HEK293 (cell line): Measurements from ENCODE around the gene GRIP1.

Experiments
- CTCF ChIA-PET: fragments of 350-600 bp; formaldehyde crosslinking; extraction: SDS; loops from one replicate; lab custom pipeline; 2021; ENCODE audit warnings: antibody characterized with exemption; lab: Yijun Ruan, JAX
- POLR2A ChIA-PET: fragments of 300-600 bp; formaldehyde crosslinking; extraction: SDS; loops from one replicate; lab custom pipeline; 2020; ENCODE audit warnings: antibody characterized with exemption, inconsistent platforms; lab: Yijun Ruan, JAX
- H3K27ac ChIP-seq: fragments of 200-500 bp; sonication (Bioruptor generic); 2 replicates; pipeline ENCODE4 v1.5.1; 2014; ENCODE audit warnings: low read depth, low read length, control low read depth, inconsistent platforms; ENCODE audit errors: extremely low read depth
- H3K36me3 ChIP-seq, 2 experiments: fragments of 200-500 bp in 1 of 2; sonication (Bioruptor generic) in 1 of 2; 1 replicate in 1 of 2; 2 replicates in 1 of 2; pipeline ENCODE4 v1.5.1; 2014 to 2017; ENCODE audit warnings: inconsistent platforms in 2 of 2, low read length in 2 of 2; ENCODE audit not compliant: control insufficient read depth in 2 of 2, insufficient read depth in 1 of 2
- H3K4me1 ChIP-seq: fragments of 200-500 bp; sonication (Bioruptor generic); 2 replicates; pipeline ENCODE4 v1.5.1; 2014; ENCODE audit warnings: mild to moderate bottlenecking, low read length, inconsistent platforms; ENCODE audit not compliant: control insufficient read depth, insufficient read depth
- H3K4me3 ChIP-seq: 2 replicates; pipeline ENCODE4 v1.5.1; 2011; ENCODE audit warnings: low read depth, mild to moderate bottlenecking, control low read depth, low read length, moderate library complexity
- H3K9me3 ChIP-seq: fragments of 200-500 bp; sonication (Bioruptor generic); 2 replicates; pipeline ENCODE4 v1.5.1; 2014; ENCODE audit warnings: low read depth, low read length, inconsistent platforms; ENCODE audit not compliant: control insufficient read depth, insufficient read depth
- GFI1B ChIP-seq: fragments of 450-650 bp; formaldehyde crosslinking; IDR thresholded peaks from 2 replicates; pipeline ENCODE4 v1.5.1; 2016; ENCODE audit warnings: missing biosample characterization, missing genetic modification characterization
- GLI4 ChIP-seq: fragments of 450-650 bp; formaldehyde crosslinking; IDR thresholded peaks from 2 replicates; pipeline ENCODE4 v1.5.1; 2016; ENCODE audit warnings: missing biosample characterization, missing genetic modification characterization
- GLIS1 ChIP-seq: fragments of 450-650 bp; formaldehyde crosslinking; IDR thresholded peaks from 2 replicates; pipeline ENCODE4 v1.5.1; 2016; ENCODE audit warnings: missing biosample characterization, missing genetic modification characterization
- KLF8 ChIP-seq: fragments of 450-650 bp; formaldehyde crosslinking; IDR thresholded peaks from 2 replicates; pipeline ENCODE4 v1.5.1; 2016; ENCODE audit warnings: missing biosample characterization, missing genetic modification characterization
- KLF9 ChIP-seq: fragments of 450-650 bp; formaldehyde crosslinking; IDR thresholded peaks from 2 replicates; pipeline ENCODE4 v1.5.1; 2016; ENCODE audit warnings: missing biosample characterization, missing genetic modification characterization, low read depth
- OSR2 ChIP-seq: fragments of 450-650 bp; formaldehyde crosslinking; IDR thresholded peaks from 2 replicates; pipeline ENCODE4 v1.5.1; 2016; ENCODE audit warnings: missing biosample characterization, missing genetic modification characterization
- OVOL3 ChIP-seq: fragments of 450-650 bp; formaldehyde crosslinking; IDR thresholded peaks from 2 replicates; pipeline ENCODE4 v1.5.1; 2016; ENCODE audit warnings: missing biosample characterization, missing genetic modification characterization
- PRDM1 ChIP-seq: fragments of 450-650 bp; formaldehyde crosslinking; IDR thresholded peaks from 2 replicates; pipeline ENCODE4; 2016; ENCODE audit warnings: missing biosample characterization, missing genetic modification characterization
- RBAK ChIP-seq: fragments of 450-650 bp; formaldehyde crosslinking; IDR thresholded peaks from 2 replicates; pipeline ENCODE4 v1.5.1; 2016; ENCODE audit warnings: missing biosample characterization, missing genetic modification characterization
- SP2 ChIP-seq: fragments of 450-650 bp; formaldehyde crosslinking; IDR thresholded peaks from 2 replicates; pipeline ENCODE4 v1.5.1; 2016; ENCODE audit warnings: missing biosample characterization, missing genetic modification characterization
- YY1 ChIP-seq: fragments of 450-650 bp; formaldehyde crosslinking; IDR thresholded peaks from 2 replicates; pipeline ENCODE4 v1.5.1; 2018; ENCODE audit warnings: missing biosample characterization, missing genetic modification characterization
- ZBTB7A ChIP-seq: fragments of 450-650 bp; formaldehyde crosslinking; IDR thresholded peaks from 2 replicates; pipeline ENCODE4 v1.5.1; 2016; ENCODE audit warnings: low read depth, missing biosample characterization, missing genetic modification characterization
- ZFP37 ChIP-seq: fragments of 450-650 bp; formaldehyde crosslinking; IDR thresholded peaks from 2 replicates; pipeline ENCODE4 v1.5.1; 2016; ENCODE audit warnings: missing biosample characterization, missing genetic modification characterization
- ZNF132 ChIP-seq: fragments of 450-650 bp; formaldehyde crosslinking; IDR thresholded peaks from 2 replicates; pipeline ENCODE4 v1.5.1; 2017; ENCODE audit warnings: missing biosample characterization, missing genetic modification characterization, borderline replicate concordance
- ZNF140 ChIP-seq: fragments of 450-650 bp; formaldehyde crosslinking; IDR thresholded peaks from 2 replicates; pipeline ENCODE4 v1.5.1; 2016; ENCODE audit warnings: missing biosample characterization, missing genetic modification characterization
- ZNF146 ChIP-seq: fragments of 450-650 bp; formaldehyde crosslinking; IDR thresholded peaks from 2 replicates; pipeline ENCODE4 v1.5.1; 2016; ENCODE audit warnings: missing biosample characterization, missing genetic modification characterization
- ZNF184 ChIP-seq: fragments of 450-650 bp; IDR thresholded peaks from 2 replicates; pipeline ENCODE4 v1.5.1; 2018; ENCODE audit warnings: missing biosample characterization, mild to moderate bottlenecking, missing genetic modification characterization
- ZNF23 ChIP-seq: fragments of 450-650 bp; formaldehyde crosslinking; IDR thresholded peaks from 2 replicates; pipeline ENCODE4 v1.5.1; 2016; ENCODE audit warnings: missing biosample characterization, missing genetic modification characterization, borderline replicate concordance
- ZNF248 ChIP-seq: fragments of 450-650 bp; formaldehyde crosslinking; IDR thresholded peaks from 2 replicates; pipeline ENCODE4 v1.5.1; 2017; ENCODE audit warnings: missing biosample characterization, missing genetic modification characterization
- ZNF350 ChIP-seq: fragments of 450-650 bp; formaldehyde crosslinking; IDR thresholded peaks from 2 replicates; pipeline ENCODE4 v1.5.0; 2017; ENCODE audit warnings: missing biosample characterization, mild to moderate bottlenecking, missing genetic modification characterization
- ZNF394 ChIP-seq: fragments of 450-650 bp; formaldehyde crosslinking; IDR thresholded peaks from 2 replicates; pipeline ENCODE4 v1.5.1; 2016; ENCODE audit warnings: missing biosample characterization, missing genetic modification characterization, mild to moderate bottlenecking, moderate library complexity, borderline replicate concordance
- ZNF426 ChIP-seq: fragments of 450-650 bp; formaldehyde crosslinking; IDR thresholded peaks from 2 replicates; pipeline ENCODE4 v1.5.1; 2017; ENCODE audit warnings: missing biosample characterization, missing genetic modification characterization, mild to moderate bottlenecking, inconsistent platforms, moderate library complexity
- ZNF514 ChIP-seq: fragments of 450-650 bp; formaldehyde crosslinking; IDR thresholded peaks from 2 replicates; pipeline ENCODE4 v1.5.1; 2016; ENCODE audit warnings: missing biosample characterization, missing genetic modification characterization
- ZNF530 ChIP-seq: fragments of 450-650 bp; formaldehyde crosslinking; IDR thresholded peaks from 2 replicates; pipeline ENCODE4 v1.5.1; 2016; ENCODE audit warnings: low read depth, missing biosample characterization, missing genetic modification characterization
- ZNF629 ChIP-seq: fragments of 450-650 bp; formaldehyde crosslinking; IDR thresholded peaks from 2 replicates; pipeline ENCODE4 v1.5.1; 2017; ENCODE audit warnings: missing biosample characterization, missing genetic modification characterization
- ZNF654 ChIP-seq: fragments of 450-650 bp; formaldehyde crosslinking; IDR thresholded peaks from 2 replicates; pipeline ENCODE4 v1.5.1; 2016; ENCODE audit warnings: low read depth, missing biosample characterization, missing genetic modification characterization
- ZNF664 ChIP-seq: fragments of 450-650 bp; formaldehyde crosslinking; IDR thresholded peaks from 2 replicates; pipeline ENCODE4 v1.5.1; 2016; ENCODE audit warnings: missing biosample characterization, missing genetic modification characterization
- ZNF777 ChIP-seq: fragments of 450-650 bp; formaldehyde crosslinking; IDR thresholded peaks from 2 replicates; pipeline ENCODE4 v1.5.1; 2017; ENCODE audit warnings: missing biosample characterization, missing genetic modification characterization, borderline replicate concordance
- ZNF837 ChIP-seq: fragments of 450-650 bp; formaldehyde crosslinking; IDR thresholded peaks from 2 replicates; pipeline ENCODE4 v1.5.1; 2016; ENCODE audit warnings: missing biosample characterization, missing genetic modification characterization
- TF ChIP-seq, protein P1 (sequence below): fragments of 450-650 bp; formaldehyde crosslinking; conservative IDR thresholded peaks from 2 replicates; pipeline ENCODE4 v1.5.1; 2016; ENCODE audit warnings: low read depth, missing biosample characterization, missing genetic modification characterization
- TF ChIP-seq, protein P2 (sequence below): fragments of 450-650 bp; formaldehyde crosslinking; IDR thresholded peaks from 2 replicates; pipeline ENCODE4 v1.5.1; 2016; ENCODE audit warnings: missing biosample characterization, missing genetic modification characterization
- TF ChIP-seq, protein P3 (sequence below): fragments of 450-650 bp; formaldehyde crosslinking; IDR thresholded peaks from 2 replicates; pipeline ENCODE4 v1.5.1; 2016; ENCODE audit warnings: missing biosample characterization, missing genetic modification characterization
- TF ChIP-seq, protein P4 (sequence below): fragments of 450-650 bp; formaldehyde crosslinking; IDR thresholded peaks from 2 replicates; pipeline ENCODE4 v1.5.1; 2016; ENCODE audit warnings: missing biosample characterization, missing genetic modification characterization

The GRIP1 gene

DNA sequence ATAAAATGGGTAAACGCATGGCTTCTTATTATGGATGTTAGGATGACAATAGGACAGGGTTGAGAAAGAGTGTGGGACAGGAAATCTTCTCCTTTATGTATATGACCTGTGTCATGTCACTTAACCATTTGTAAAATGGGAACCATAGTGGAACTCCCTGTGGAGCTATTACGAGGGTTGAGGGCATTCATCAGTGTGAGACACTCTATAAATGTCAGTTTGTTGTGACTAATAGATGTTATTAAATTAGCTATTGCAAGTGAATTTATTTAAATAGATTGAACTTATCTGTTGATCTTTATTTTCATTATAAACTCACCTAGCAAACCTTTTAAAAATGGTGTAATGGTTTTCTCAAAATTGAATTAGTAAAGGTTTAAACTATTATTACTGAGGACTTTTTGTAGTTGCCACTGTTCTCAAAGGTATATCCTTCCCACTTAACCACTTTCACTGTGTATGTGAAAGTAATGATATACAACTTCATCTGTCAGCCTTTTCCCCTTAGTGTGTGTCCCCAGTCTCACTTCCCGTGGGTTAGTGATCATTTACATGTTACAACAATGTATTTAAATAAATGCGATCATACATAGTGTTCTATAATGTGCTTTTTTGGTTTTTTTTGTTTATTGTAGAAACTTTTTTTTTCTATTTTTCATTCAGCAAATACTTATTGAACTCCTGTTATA, 359.5 kb downstream of the GRIP1 start:
- Histone ChIP-seq H3K9me3 (no peaks in the 10 kb centered on the region), H3K4me3 (no peak overlapping the region), H3K4me1 (peaks cover 12% of the 10 kb centered on the region), H3K36me3 (peaks cover 0 to 4% of the 10 kb centered on the region in 2 experiments; a peak in 2 of 3 replicates), H3K27ac (no peak overlapping the region)
- CTCF ChIA-PET, result interaction anchor here (0.8 kb wide), 1 partner anchor 541 kb away, joined by 3 read pairs; no protein-coding TSS in a partner anchor
- POLR2A ChIA-PET, result interaction anchor here (1.1 kb wide), 1 partner anchor 17 kb away, joined by 3 read pairs; no protein-coding TSS in a partner anchor
- TF ChIP-seq ZNF146 (tag by site-specific recombination), result no peak
- TF ChIP-seq ZFP37 (tag by site-specific recombination), result no peak
- no peak for TF ChIP-seq ZNF184 (tag by site-specific recombination)
- TF ChIP-seq ZNF140, result no peak
- TF ChIP-seq KLF8 (tag by site-specific recombination), result no peak
- TF ChIP-seq ZNF530 (tag by site-specific recombination), result no peak
- no peak for TF ChIP-seq GLIS1 (tag by site-specific recombination)
- TF ChIP-seq, protein P1, sequence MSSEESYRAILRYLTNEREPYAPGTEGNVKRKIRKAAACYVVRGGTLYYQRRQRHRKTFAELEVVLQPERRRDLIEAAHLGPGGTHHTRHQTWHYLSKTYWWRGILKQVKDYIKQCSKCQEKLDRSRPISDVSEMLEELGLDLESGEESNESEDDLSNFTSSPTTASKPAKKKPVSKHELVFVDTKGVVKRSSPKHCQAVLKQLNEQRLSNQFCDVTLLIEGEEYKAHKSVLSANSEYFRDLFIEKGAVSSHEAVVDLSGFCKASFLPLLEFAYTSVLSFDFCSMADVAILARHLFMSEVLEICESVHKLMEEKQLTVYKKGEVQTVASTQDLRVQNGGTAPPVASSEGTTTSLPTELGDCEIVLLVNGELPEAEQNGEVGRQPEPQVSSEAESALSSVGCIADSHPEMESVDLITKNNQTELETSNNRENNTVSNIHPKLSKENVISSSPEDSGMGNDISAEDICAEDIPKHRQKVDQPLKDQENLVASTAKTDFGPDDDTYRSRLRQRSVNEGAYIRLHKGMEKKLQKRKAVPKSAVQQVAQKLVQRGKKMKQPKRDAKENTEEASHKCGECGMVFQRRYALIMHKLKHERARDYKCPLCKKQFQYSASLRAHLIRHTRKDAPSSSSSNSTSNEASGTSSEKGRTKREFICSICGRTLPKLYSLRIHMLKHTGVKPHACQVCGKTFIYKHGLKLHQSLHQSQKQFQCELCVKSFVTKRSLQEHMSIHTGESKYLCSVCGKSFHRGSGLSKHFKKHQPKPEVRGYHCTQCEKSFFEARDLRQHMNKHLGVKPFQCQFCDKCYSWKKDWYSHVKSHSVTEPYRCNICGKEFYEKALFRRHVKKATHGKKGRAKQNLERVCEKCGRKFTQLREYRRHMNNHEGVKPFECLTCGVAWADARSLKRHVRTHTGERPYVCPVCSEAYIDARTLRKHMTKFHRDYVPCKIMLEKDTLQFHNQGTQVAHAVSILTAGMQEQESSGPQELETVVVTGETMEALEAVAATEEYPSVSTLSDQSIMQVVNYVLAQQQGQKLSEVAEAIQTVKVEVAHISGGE (tag by site-specific recombination), result peak; percentile 35; the same call in 1 of the 2 replicates
- TF ChIP-seq ZNF514 (tag by site-specific recombination), result no peak
- peak; percentile 63; the same call in 1 of the 2 replicates for TF ChIP-seq YY1 (tag by site-specific recombination)
- no peak for TF ChIP-seq ZNF394 (tag by site-specific recombination)
- peak; percentile 93 for TF ChIP-seq OSR2
- no peak for TF ChIP-seq ZNF629
- no peak for TF ChIP-seq ZNF777
- TF ChIP-seq, protein P2, sequence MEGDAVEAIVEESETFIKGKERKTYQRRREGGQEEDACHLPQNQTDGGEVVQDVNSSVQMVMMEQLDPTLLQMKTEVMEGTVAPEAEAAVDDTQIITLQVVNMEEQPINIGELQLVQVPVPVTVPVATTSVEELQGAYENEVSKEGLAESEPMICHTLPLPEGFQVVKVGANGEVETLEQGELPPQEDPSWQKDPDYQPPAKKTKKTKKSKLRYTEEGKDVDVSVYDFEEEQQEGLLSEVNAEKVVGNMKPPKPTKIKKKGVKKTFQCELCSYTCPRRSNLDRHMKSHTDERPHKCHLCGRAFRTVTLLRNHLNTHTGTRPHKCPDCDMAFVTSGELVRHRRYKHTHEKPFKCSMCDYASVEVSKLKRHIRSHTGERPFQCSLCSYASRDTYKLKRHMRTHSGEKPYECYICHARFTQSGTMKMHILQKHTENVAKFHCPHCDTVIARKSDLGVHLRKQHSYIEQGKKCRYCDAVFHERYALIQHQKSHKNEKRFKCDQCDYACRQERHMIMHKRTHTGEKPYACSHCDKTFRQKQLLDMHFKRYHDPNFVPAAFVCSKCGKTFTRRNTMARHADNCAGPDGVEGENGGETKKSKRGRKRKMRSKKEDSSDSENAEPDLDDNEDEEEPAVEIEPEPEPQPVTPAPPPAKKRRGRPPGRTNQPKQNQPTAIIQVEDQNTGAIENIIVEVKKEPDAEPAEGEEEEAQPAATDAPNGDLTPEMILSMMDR (tag by site-specific recombination), result no peak
- TF ChIP-seq ZBTB7A (tag by site-specific recombination), result no peak
- no peak for TF ChIP-seq KLF9 (tag by site-specific recombination)
- no peak for TF ChIP-seq GFI1B (tag by site-specific recombination)
- no peak for TF ChIP-seq ZNF132 (tag by site-specific recombination)
- TF ChIP-seq SP2 (tag by site-specific recombination), result no peak
- TF ChIP-seq PRDM1 (tag by site-specific recombination), result no peak
- TF ChIP-seq ZNF350 (tag by site-specific recombination), result no peak
- TF ChIP-seq ZNF23, result no peak
- TF ChIP-seq ZNF837 (tag by site-specific recombination), result no peak
- TF ChIP-seq ZNF248, result no peak
- TF ChIP-seq, protein P3, sequence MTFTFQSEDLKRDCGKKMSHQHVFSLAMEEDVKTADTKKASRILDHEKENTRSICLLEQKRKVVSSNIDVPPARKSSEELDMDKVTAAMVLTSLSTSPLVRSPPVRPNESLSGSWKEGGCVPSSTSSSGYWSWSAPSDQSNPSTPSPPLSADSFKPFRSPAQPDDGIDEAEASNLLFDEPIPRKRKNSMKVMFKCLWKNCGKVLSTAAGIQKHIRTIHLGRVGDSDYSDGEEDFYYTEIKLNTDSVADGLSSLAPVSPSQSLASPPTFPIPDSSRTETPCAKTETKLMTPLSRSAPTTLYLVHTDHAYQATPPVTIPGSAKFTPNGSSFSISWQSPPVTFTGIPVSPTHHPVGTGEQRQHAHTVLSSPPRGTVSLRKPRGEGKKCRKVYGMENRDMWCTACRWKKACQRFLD, result no peak
- TF ChIP-seq GLI4 (tag by site-specific recombination), result no peak
- no peak for TF ChIP-seq ZNF654
- no peak for TF ChIP-seq OVOL3 (tag by site-specific recombination)
- TF ChIP-seq, protein P4, sequence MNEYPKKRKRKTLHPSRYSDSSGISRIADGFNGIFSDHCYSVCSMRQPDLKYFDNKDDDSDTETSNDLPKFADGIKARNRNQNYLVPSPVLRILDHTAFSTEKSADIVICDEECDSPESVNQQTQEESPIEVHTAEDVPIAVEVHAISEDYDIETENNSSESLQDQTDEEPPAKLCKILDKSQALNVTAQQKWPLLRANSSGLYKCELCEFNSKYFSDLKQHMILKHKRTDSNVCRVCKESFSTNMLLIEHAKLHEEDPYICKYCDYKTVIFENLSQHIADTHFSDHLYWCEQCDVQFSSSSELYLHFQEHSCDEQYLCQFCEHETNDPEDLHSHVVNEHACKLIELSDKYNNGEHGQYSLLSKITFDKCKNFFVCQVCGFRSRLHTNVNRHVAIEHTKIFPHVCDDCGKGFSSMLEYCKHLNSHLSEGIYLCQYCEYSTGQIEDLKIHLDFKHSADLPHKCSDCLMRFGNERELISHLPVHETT, result no peak
- TF ChIP-seq ZNF664, result peak; percentile 97
- no peak for TF ChIP-seq ZNF426
- no peak for TF ChIP-seq RBAK (tag by site-specific recombination)
